HG03378 (cell line): ENCODE measurements around the gene UBTD2.
A peak's percentile ranks its signal among the peaks of the same experiment; 100 is the strongest.
"Not testable (repeated sequence)": the region's sequence is repeated elsewhere in the genome, so short reads cannot be mapped to it uniquely, and the experiment has no call there.

Source experiments
- ATAC-seq: cut with Tn5 transposase; IDR thresholded peaks from one replicate; pipeline ENCODE4 v1.9.1; 2021; ENCODE audit warnings: mild to moderate bottlenecking, moderate library complexity; ENCODE audit not compliant: unreplicated experiment

Gene UBTD2

GRCh38 chr5:172283020-172283861 lies at the start of gene UBTD2:
Gene UBTD2 (minus strand): TSS chr5:172283764. CDS start chr5:172283665, 99 bp downstream.
- peak; percentile 72 for ATAC-seq

DNA sequence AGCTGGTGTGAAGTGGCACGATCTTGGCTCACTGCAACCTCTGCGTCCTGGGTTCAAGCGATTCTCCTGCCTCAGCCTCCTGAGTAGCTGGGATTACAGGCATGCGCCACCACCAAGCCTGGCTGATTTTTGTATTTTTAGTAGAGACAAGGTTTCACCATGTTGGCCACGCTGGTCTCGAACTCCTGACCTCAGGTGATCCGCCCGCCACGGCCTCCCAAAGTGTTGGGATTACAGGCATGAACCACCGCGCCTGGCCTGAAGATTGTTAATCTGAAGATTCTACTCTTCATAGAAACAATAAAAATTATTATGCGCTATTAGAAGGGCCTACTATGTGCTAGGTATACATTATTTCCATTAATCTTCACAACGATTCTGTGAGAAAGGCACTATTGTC lies 43.3 kb upstream of the UBTD2 start:
- ATAC-seq = not testable (repeated sequence)

DNA sequence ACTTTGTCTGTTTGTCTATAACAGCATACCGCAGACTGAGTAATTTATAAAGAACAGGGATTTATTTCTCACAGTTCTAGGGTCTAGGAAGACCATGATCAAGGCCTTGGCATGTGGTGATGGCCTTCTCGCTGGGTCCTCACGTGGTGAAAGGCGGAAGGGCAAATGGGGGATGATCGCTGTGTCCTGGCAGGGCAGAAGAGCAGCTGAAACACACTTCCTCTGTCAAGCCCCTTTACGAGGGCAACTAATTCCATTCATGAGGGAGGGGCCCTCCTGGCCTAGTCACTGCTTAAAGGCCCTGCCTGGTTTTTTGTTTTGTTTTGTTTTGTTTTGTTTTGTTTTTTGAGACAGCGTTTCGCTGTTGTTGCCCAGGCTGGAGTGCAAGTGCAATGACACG lies 41.9 kb upstream of the UBTD2 start:
- ATAC-seq = no peak

DNA sequence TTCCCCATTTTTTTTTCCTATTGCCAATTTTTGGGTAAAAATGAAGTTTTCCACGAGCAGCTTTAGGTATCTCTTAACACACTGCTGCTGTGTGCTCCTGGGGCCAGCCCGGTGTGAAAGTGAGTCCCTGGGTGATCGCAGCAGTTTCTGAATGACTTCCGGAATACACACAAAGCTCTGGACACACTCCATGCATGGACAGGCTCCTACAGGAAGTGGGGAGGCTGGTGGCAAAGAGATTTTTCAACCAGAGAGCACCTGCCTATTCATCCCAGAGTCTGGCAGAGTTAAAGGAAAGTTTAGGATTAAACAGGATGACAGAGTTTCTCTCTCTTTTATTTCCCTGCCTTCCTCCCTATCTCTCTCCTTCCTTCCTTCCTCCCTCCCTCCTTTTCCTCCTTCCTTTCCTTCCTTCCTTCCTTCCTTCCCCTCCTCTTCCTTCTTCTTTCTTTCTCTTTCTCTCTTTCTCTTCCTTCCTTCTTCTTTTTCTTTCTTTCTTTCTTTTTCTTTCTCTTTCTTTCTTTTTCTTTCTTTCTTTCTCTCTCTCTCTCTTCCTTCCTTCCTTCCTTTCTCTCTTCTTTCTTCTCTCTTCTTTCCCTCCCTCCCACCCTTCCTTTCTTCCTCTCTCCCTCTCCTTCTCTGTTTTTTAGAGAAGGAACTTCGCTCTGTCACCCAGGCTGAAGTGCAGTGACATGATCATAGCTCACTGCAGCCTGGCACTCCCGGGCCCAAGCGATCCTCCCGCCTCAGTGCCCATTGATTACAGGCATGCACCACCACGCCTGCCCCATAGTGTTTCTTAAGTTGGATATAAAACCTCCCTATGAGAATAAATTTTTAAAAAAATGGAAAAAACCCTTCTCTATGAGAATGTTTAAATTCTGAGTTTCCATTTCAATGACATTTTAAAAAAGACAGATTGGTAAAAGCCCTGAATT lies 38.7 kb upstream of the UBTD2 start:
- peak; percentile 48 for ATAC-seq

DNA sequence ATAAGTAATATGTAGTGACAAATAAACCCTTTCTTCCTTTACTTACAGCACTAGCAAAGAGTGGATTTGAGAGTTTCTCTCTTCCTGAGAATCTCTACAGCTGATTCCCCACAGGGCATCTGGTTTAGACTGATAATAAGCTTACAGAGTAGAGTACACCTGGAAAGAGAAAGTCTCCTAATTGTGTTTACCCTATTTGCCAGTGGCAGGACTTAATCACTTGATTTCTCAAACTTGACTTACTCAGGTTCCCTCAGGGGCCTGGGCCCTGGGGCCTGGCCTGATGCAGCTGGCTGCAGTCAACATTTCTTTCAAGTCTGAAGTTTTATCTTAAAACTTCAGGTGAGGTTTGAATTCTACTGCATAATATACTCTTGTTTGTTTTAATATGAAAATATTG lies 38.0 kb upstream of the UBTD2 start:
- ATAC-seq = no peak

DNA sequence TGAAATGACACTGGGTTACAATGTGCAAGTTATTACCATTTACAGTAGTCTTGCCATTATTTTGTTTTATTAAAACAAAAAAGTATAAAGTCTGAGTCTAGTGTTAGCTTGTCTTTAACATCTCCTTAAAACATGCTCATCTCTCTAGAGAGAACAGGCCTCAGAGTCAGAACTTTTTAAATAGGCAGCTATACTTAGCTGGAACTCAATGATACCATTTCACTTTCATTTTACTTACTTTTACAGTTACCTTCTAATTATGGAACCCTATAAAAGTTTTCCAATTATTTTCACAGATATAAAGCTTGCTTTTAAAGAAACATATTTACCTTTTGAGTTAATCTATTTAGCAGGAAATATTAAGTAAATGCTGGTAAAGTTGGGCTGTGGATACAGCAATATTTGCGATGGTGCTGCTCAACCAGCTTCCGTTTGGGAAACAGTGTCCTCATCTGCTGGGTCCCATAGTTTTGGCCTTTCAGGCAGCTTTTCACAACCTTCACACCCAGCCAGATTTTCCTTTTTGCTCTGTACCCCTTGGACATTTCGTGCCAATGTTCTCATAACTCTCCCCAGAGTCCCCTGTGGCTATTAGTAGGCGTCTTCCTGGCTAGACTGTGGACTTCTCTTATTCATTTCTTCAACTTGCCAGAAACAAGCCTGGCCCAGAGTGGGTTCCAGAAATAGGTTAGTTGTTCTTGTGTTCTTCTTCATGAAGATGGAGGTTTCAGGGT lies 36.3 kb upstream of the UBTD2 start:
- no peak for ATAC-seq

- no peak for ATAC-seq
Measured at GRCh38 chr5:172315587-172316493, 32.3 kb upstream of the UBTD2 start.

- ATAC-seq = no peak
Measured at GRCh38 chr5:172313915-172314314, 30.4 kb upstream of the UBTD2 start.

DNA sequence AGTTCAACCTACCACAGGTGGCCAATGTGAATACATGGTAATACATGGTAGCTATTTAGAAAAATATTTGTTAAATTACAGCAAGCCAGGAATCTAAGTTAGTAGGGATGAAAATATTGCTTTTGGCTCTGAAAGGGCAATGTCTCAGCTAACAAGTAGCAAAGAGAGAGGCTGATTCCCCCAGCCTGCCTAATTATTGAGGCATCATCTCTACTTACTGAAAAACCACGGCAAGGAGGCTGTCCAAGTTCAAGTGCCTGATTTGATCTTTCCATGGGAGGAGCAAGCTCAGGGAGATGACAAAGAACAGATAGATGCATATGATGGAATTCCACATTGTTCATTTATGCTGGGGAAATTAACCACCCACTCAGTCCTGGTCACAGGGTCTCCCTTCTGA lies 28.7 kb upstream of the UBTD2 start:
- no peak for ATAC-seq

DNA sequence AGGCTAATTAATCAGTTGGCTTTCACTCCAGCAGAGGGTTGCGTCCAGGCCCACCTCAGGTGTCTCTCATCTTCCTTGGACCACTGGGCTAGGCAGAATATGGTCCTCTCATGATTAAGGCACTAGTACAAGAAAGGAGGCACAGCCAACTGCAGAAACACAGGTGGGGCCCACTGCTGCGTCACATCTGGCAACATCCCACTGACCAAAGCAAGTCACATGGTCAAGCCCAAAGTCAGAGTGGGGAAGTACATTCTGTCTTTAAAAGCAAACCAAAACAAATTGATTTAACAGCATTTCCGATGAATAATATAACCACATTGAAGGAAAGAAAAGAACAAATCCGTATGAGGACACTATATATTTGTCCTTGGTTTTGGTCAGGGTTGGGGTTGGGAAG lies 28.0 kb upstream of the UBTD2 start:
- ATAC-seq = no peak

GRCh38 chr5:172311026-172311425 lies 27.5 kb upstream of the UBTD2 start:
- ATAC-seq = no peak

DNA sequence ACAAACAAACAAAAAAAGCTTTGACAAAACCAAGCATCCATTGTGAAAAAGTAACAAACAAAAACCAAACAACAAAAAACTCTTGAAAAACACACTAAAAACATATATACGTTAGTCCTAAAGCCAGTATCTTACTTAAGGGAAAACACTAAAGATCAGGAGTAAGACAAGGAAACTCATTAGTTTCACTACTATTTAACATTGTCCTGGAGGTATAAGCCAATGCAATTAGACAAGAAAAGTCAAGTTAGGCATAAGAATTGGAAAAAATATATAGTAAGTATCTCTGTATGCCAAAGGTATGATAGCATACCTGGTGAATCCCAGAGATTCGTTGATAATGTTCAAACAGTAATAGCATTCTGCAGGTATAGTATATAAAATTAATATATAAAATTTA lies 21.8 kb upstream of the UBTD2 start:
- no peak for ATAC-seq

DNA sequence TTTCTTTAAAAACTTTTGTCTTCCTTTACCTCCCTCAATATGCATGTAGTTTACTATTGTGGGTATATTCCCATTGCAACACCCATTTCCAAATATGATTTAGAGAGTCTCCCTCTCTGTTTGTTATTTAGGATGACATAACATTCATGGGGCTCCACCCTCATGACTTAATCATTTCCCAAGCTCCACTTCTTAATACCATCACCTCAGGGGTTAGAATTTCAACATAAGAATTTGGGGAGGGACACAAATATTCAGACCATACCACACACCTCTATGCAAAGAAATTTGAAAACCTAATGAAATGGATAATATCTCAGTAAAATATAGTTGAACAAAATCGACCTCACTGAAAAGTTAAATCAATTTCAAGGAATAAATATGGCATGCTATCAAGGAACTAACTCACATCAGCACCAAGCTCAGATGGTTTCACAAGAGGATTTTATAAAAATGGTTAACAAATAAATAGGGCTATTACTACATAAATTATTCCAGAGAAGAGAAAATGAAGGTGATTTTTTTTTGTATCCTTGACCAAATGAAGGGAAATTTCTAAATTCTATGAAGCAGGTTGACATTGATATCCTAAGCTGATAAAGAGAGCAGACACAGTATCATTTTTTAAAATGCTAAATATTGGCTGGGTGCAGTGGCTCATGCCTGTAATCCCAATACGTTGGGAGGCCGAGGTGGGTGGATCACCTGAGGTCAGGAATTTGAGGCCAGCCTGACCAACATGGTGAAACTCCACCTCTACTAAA lies 20.2 kb upstream of the UBTD2 start:
- no peak for ATAC-seq

DNA sequence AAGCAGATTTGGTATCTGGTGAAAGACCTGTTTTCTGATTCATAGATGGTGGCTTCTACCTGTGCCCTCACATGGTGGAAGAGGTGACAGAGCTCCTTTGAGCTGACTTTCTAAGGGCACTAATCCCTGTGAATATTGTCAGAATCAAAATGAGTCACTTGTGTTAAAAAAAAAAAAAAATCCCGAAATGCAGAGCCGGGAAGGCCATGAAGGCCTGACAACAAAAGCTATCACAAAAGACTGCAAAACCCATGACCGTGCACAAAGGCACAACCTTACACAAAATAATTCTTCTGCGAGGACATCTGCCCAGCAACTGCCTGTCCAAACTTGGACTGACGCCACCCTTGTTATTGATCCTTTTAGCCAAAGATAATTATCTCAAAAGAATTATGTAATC lies 19.6 kb upstream of the UBTD2 start:
- no peak for ATAC-seq

GRCh38 chr5:172302047-172302710 lies 18.6 kb upstream of the UBTD2 start:
- ATAC-seq = no peak

DNA sequence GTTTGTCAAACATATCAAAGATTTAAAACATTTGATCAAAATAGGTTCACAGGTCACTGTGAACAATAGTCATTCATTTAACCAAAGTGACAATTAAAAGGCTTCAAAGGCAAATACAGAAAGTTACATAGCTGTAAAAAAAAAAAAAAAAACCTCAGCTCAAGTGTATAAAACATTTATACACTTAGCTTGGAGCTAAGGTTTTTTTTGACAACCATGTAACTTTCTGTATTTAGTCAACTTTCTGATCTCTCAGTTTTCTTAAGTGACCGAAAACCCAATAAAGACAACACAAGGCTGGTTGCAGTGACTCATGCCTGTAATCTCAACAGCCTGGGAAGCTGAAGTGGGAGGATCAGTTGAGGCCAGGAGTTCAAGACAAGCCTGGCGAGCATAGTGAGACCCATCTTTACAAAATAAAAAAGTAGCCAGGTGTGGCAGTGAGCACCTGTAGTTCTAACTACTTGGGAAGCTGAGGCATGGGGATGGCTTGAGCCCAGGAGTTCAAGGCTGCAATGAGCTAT lies 16.4 kb upstream of the UBTD2 start:
- ATAC-seq = no peak

DNA sequence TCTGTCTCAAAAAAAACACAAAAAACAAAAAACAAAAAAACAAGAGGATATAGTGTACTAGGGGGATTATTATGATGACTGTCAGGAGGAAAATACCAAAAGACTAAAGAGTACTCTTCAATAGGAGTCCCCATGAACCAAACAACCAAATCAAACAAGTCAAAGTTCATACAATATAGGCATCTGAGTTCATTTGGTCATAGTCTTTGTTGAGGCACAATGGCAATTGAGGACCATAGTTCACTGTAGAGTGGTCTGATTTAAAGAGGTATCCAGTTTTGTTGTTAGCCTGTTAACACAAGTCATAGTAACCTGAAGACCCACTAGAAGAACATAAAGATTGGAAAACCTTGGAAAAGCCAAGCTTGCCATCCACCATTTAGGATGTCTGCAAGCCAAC lies 11.3 kb upstream of the UBTD2 start:
- no peak for ATAC-seq

DNA sequence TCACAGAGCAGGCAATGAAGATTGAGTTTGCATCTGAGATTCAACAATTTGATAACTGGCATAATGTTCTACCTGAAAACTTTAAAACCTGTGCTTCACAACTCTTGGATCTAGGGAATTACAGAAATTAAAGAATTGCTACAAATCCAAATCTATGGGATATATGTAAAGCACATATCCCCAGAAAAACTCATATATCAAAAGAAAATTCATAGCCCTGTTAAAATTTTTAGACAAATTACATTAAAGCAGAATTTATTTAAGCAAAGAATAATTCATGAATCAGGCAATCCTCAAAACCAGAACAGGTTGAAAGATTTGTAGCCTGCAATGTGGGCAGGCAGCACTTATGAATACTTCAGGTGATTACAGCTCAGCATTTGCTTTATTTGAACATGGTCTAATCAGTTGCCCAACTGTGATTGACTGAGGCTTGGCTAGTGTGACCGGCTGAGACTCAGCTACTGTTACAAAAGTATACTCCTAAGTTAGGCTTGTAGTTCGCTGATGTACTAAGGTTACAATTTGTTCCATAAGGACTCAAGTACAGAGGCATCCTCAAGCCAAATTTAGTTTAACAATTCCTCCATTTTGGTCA lies 10.3 kb upstream of the UBTD2 start:
- no peak for ATAC-seq
